Heart right ventricle (tissue), 16 donors: ENCODE measurements around the gene CRB2. TPM values are rescaled to one million over a fixed set of nuclear protein-coding genes. Genes with fewer than 3 reads are reported as not detected.

Experiments
- ATAC-seq, 8 donors: fragments of 200-7000 bp; cut with Tn5 transposase; one replicate each; pipeline ENCODE4 v1.9.1; 2020; ENCODE audit warnings: mild to moderate bottlenecking in 8 of 8, moderate library complexity in 8 of 8, moderate number of reproducible peaks in 1 of 8
- DNase-seq, 2 donors: peaks; one replicate each; pipeline ENCODE4 v3.0.0-alpha.2; 2020
- H3K27ac ChIP-seq, 10 donors: fragments of 200-600 bp; sonication (generic) in 2 of 10; one replicate each; pipeline versions ENCODE4 v1.5.0 to v1.8.0; 2020 to 2022; ENCODE audit warnings: mild to moderate bottlenecking in 3 of 10
- H3K27me3 ChIP-seq, 7 donors: fragments of 200-600 bp; one replicate each; pipeline ENCODE4 v1.8.0; 2021 to 2022; ENCODE audit warnings: mild to moderate bottlenecking in 2 of 7
- H3K36me3 ChIP-seq, 9 donors: fragments of 200-600 bp; sonication (generic) in 1 of 9; one replicate each; pipeline versions ENCODE4 v1.5.0 to v1.8.0; 2020 to 2022; ENCODE audit warnings: mild to moderate bottlenecking in 2 of 9
- H3K4me1 ChIP-seq, 9 donors: fragments of 200-600 bp; sonication (generic) in 1 of 9; one replicate each; pipeline versions ENCODE4 v1.5.0 to v1.8.0; 2020 to 2022; ENCODE audit warnings: mild to moderate bottlenecking in 4 of 9
- H3K4me3 ChIP-seq, 10 donors: fragments of 200-600 bp; sonication (generic) in 2 of 10; one replicate each; pipeline versions ENCODE4 v1.5.0 to v1.8.0; 2020 to 2022; ENCODE audit warnings: mild to moderate bottlenecking in 7 of 10, moderate library complexity in 2 of 10
- H3K9me3 ChIP-seq, 11 donors: fragments of 200-600 bp in 10 of 11; sonication (generic) in 2 of 11; one replicate each; pipeline versions ENCODE4 v1.5.0 to v1.8.0; 2013 to 2022; ENCODE audit warnings: mild to moderate bottlenecking in 2 of 11, control low read depth in 1 of 11, moderate library complexity in 1 of 11
- CTCF ChIP-seq, 9 donors: fragments of 200-600 bp; sonication (generic) in 2 of 9; IDR thresholded peaks; one replicate each; pipeline versions ENCODE4 v1.5.0 to v1.8.0; 2021 to 2022; ENCODE audit warnings: antibody characterized with exemption in 9 of 9, mild to moderate bottlenecking in 5 of 9, moderate library complexity in 1 of 9
- WGBS, 2 donors: extraction: QIAGEN DNeasy Blood & Tissue Kit; methylation state at CpG; one replicate each; pipeline ENCODE4 v1.1.7; 2013; ENCODE audit warnings: inconsistent platforms in 1 of 2; 5-methylcytosine and 5-hydroxymethylcytosine counted together
- intact Hi-C, 10 donors: fragments of 100-400 bp; cut with DNase I; formaldehyde crosslinking; loops; one replicate each; pipeline versions ENCODE4 v1.11.1 to v1.14.2; 2022
- polyA plus RNA-seq, 2 donors: library from polyadenylated mRNA; stranded (reverse); fragments of 200-250 nt; gene quantifications; one replicate each; pipeline ENCODE4 v1.2.3, GENCODE V29; 2013
- total RNA-seq, 10 donors: library from RNA; stranded (reverse); fragmentation: NEBNext Ultra II Directional in 3 of 10; extraction: Animal tissue kit (Norgen Biotek cat#: 25700) in 3 of 10; gene quantifications; one replicate each; pipeline versions ENCODE4 v1.2.1 to v1.2.4, GENCODE V29; 2021 to 2023
- donor health status: Arrhythmogenic right ventricular cardiomyopathy.
- donor health status: ischemic (EF 13 %, LVEDD 7.1; RV severe dilation, severe dysfunction).
- donor health status: healthy with polysubstance abuse.
- donor health status: DM: no; HTN: yes; CAD: no.
- donor health status: DM: no; HTN: no; CAD: no.
- donor health status: ischemic (EF 25% LVEDD 6.9; RV normal size, moderate dysfunction).
- donor health status: ischemic (EF 25% LVEDD 5.7; RV mildly dilated, moderate dysfunction).
- donor health status: healthy.
- donor health status: DM: yes; HTN: yes; CAD: no.
- donor health status: Ischemic cardiomyopathy.
- donor health status: ischemic (EF 35%, LVEDD 5.7; RV mildly dilated, moderate dysfunction).
- donor health status: nonischemic (EF 11% LVEDD 7.7; RV severe dilation, severe dysfunction).
- donor health status: DM: yes; HTN: yes; CAD: no.
- donor health status: PGD.
- donor health status: ischemic (EF 29% LVEDD 5.4; RV normal size, mild dysfunction).
- donor health status: nonischemic (EF 23%, LVEDD 6.1; RV moderate dilation, normal function).

The CRB2 gene
- total and polyA plus RNA-seq, 12 donors: 0.01 to 0.24 (median 0.09) TPM; not detected in 9

GRCh38 chr9:123370108-123370507 lies 14.1 kb downstream of the CRB2 start:
- intact Hi-C loops: loop anchor here in 1 of 10 donors (10.0 kb wide), 1 partner anchor 1545 kb away; no protein-coding TSS in a partner anchor
- H3K27me3 ChIP-seq: peaks cover 9 to 75% (median 68%) of the 10 kb centered on the region in 7 donors
- ATAC-seq (no peak), DNase-seq (no peak)
- 94% methylated on average over 13 of the region's 13 CpGs for WGBS, 2 donors
- no peak overlapping the region for H3K27ac ChIP-seq
- no peak overlapping the region for H3K4me3 ChIP-seq
- H3K36me3 ChIP-seq: no peaks in the 10 kb centered on the region
- no peak for TF ChIP-seq CTCF (IDR thresholded peaks at IDR 0.05)
- peaks cover 0 to 7% (median 0%) of the 10 kb centered on the region in 9 donors for H3K4me1 ChIP-seq
- H3K9me3 ChIP-seq: no peaks in the 10 kb centered on the region

GRCh38 chr9:123370526-123371227 lies 14.7 kb downstream of the CRB2 start:
- H3K27ac ChIP-seq: no peak overlapping the region
- ATAC-seq: no peak
- peaks cover 9 to 80% (median 71%) of the 10 kb centered on the region in 7 donors for H3K27me3 ChIP-seq
- peaks cover 0 to 12% (median 3%) of the 10 kb centered on the region in 9 donors for H3K4me1 ChIP-seq
- no peak overlapping the region for H3K4me3 ChIP-seq
- WGBS, 2 donors: 83 to 86% methylated on average over 29 of the region's 29 CpGs
- no peak for TF ChIP-seq CTCF (IDR thresholded peaks at IDR 0.05)
- no peak for DNase-seq
- H3K36me3 ChIP-seq: no peaks in the 10 kb centered on the region
- H3K9me3 ChIP-seq: no peaks in the 10 kb centered on the region
- intact Hi-C loops: loop anchor here in 1 of 10 donors (10.0 kb wide), 1 partner anchor 1546 kb away; no protein-coding TSS in a partner anchor

GRCh38 chr9:123371228-123371584 lies 15.2 kb downstream of the CRB2 start:
- Histone ChIP-seq H3K4me3 (no peak overlapping the region), H3K4me1 (peaks cover 0 to 17% (median 8%) of the 10 kb centered on the region in 9 donors), H3K36me3 (no peaks in the 10 kb centered on the region), H3K9me3 (no peaks in the 10 kb centered on the region), H3K27me3 (peaks cover 9 to 79% (median 71%) of the 10 kb centered on the region in 7 donors), H3K27ac (no peak overlapping the region)
- no peak for ATAC-seq
- intact Hi-C loops: loop anchor here in 1 of 10 donors (10.0 kb wide), 1 partner anchor 1546 kb away; no protein-coding TSS in a partner anchor
- DNase-seq: no peak
- no peak for TF ChIP-seq CTCF (IDR thresholded peaks at IDR 0.05)
- WGBS, 2 donors: 71 to 78% methylated on average over 18 of the region's 18 CpGs

- intact Hi-C loops: loop anchor here in 1 of 10 donors (10.0 kb wide), 1 partner anchor 1547 kb away; no protein-coding TSS in a partner anchor
- 81 to 94% methylated on average over 14 of the region's 14 CpGs for WGBS, 2 donors
- Histone ChIP-seq H3K4me3 (no peak overlapping the region), H3K27me3 (peaks cover 9 to 80% (median 70%) of the 10 kb centered on the region in 7 donors), H3K9me3 (no peaks in the 10 kb centered on the region), H3K27ac (no peak overlapping the region), H3K4me1 (peaks cover 0 to 20% (median 9%) of the 10 kb centered on the region in 9 donors), H3K36me3 (no peaks in the 10 kb centered on the region)
- no peak for TF ChIP-seq CTCF (IDR thresholded peaks at IDR 0.05)
- no peak for DNase-seq
- ATAC-seq: no peak
Measured at GRCh38 chr9:123371805-123372590, 16.0 kb downstream of the CRB2 start.
